B cell (primary cell): ENCODE measurements around the gene ZFPM1. TPM values are rescaled to one million over a fixed set of nuclear protein-coding genes. Genes with fewer than 3 reads are reported as not detected.
A peak's percentile ranks its signal among the peaks of the same experiment; 100 is the strongest.

Source experiments
- ATAC-seq: fragments of 200-7000 bp; cut with Tn5 transposase; one replicate; pipeline ENCODE4 v1.10.0; 2021; ENCODE audit warnings: low read depth, mild to moderate bottlenecking, moderate number of reproducible peaks, moderate library complexity
- CTCF ChIA-PET: fragments of 350-600 bp; sonication (Branson Sonifier 250); formaldehyde crosslinking; loops from one replicate; lab custom pipeline; 2021; ENCODE audit warnings: antibody characterized with exemption, inconsistent platforms; lab: Charles Lee
- POLR2A ChIA-PET: fragments of 350-600 bp; sonication (Branson Sonifier 250); formaldehyde crosslinking; loops from one replicate; lab custom pipeline; 2021; ENCODE audit warnings: antibody characterized with exemption; lab: Charles Lee
- DNase-seq: peaks from one replicate; pipeline ENCODE4 v3.0.0; 2013
- H2AFZ ChIP-seq: 2 replicates; pipeline ENCODE4 v1.6.1; 2012; ENCODE audit warnings: mild to moderate bottlenecking, low read depth, low read length; ENCODE audit not compliant: insufficient read depth, poor library complexity, severe bottlenecking
- H3K27ac ChIP-seq, 2 donors: 1 replicate in 1 of 2; 2 replicates in 1 of 2; pipeline ENCODE4 v1.5.1; 2012 to 2013; ENCODE audit warnings: low read length in 2 of 2, mild to moderate bottlenecking in 2 of 2, moderate library complexity in 1 of 2
- H3K27me3 ChIP-seq, 4 experiments: fragments of 200-600 bp in 1 of 4; sonication (generic) in 1 of 4; replicated peaks in 1 of 4; 1 replicate in 2 of 4; 2 replicates in 2 of 4; pipeline versions ENCODE4 v1.6.1 to v1.7.0; 2013 to 2016; ENCODE audit warnings: low read length in 3 of 4, mild to moderate bottlenecking in 2 of 4, mixed read lengths in 1 of 4, moderate library complexity in 1 of 4; ENCODE audit not compliant: insufficient read depth in 4 of 4, control insufficient read depth in 3 of 4; ENCODE audit errors: control extremely low read depth in 1 of 4
- H3K36me3 ChIP-seq, 2 experiments: replicated peaks in 1 of 2; 1 replicate in 1 of 2; 2 replicates in 1 of 2; pipeline versions ENCODE4 v1.6.1 to v1.7.1; 2013; ENCODE audit warnings: low read length in 1 of 2; ENCODE audit not compliant: insufficient read depth in 2 of 2, control insufficient read depth in 1 of 2; ENCODE audit errors: control extremely low read depth in 1 of 2, extremely low read depth in 1 of 2
- H3K4me1 ChIP-seq, 2 donors: fragments of 200-600 bp in 1 of 2; sonication (generic) in 1 of 2; 1 replicate in 1 of 2; 2 replicates in 1 of 2; pipeline versions ENCODE4 v1.5.1 to v1.6.1; 2013 to 2017; ENCODE audit warnings: low read length in 2 of 2; ENCODE audit not compliant: control insufficient read depth in 2 of 2, insufficient read depth in 2 of 2
- H3K4me2 ChIP-seq: replicated peaks from 2 replicates; pipeline ENCODE3; 2012; ENCODE audit warnings: mild to moderate bottlenecking, low read depth, low read length; ENCODE audit not compliant: poor library complexity, severe bottlenecking
- H3K4me3 ChIP-seq, 5 experiments: fragments of 200-600 bp in 1 of 5; sonication (generic) in 1 of 5; 1 replicate in 3 of 5; 2 replicates in 2 of 5; pipeline versions ENCODE4 v1.5.1 to v1.7.0; 2011 to 2016; ENCODE audit warnings: low read length in 4 of 5, mild to moderate bottlenecking in 4 of 5, low read depth in 2 of 5, control low read depth in 1 of 5, moderate library complexity in 1 of 5; ENCODE audit not compliant: insufficient read depth in 1 of 5; ENCODE audit errors: control extremely low read depth in 1 of 5, extremely low read depth in 1 of 5
- H3K79me2 ChIP-seq: fragments of 200-600 bp; sonication (generic); one replicate; pipeline ENCODE4 v1.6.0; 2016; ENCODE audit warnings: low read length; ENCODE audit not compliant: control insufficient read depth, insufficient read depth
- H3K9ac ChIP-seq: fragments of 200-600 bp; sonication (generic); 2 replicates; pipeline ENCODE4 v1.6.1; 2017; ENCODE audit warnings: mild to moderate bottlenecking, low read length, moderate library complexity
- H3K9me3 ChIP-seq, 3 donors: one replicate each; pipeline versions ENCODE4 v1.6.1 to v1.7.1; 2013; ENCODE audit warnings: low read length in 2 of 3; ENCODE audit not compliant: control insufficient read depth in 2 of 3, insufficient read depth in 1 of 3; ENCODE audit errors: control extremely low read depth in 1 of 3
- H4K20me1 ChIP-seq: 2 replicates; pipeline ENCODE4 v1.6.0; 2012; ENCODE audit warnings: mild to moderate bottlenecking, low read length; ENCODE audit not compliant: insufficient read depth, control insufficient read depth, poor library complexity, severe bottlenecking
- H3K27ac Mint-ChIP-seq: one replicate; pipeline ENCODE4 v1.8.0; 2021; ENCODE audit warnings: mixed read lengths
- H3K27me3 Mint-ChIP-seq: one replicate; pipeline ENCODE4 v1.8.0; 2021; ENCODE audit warnings: mixed read lengths
- H3K4me1 Mint-ChIP-seq: one replicate; pipeline ENCODE4 v1.8.0; 2021; ENCODE audit warnings: mixed read lengths
- H3K4me3 Mint-ChIP-seq: one replicate; pipeline ENCODE4 v1.8.0; 2021; ENCODE audit warnings: mixed read lengths
- H3K9me3 Mint-ChIP-seq: one replicate; pipeline ENCODE4 v1.8.0; 2022; ENCODE audit warnings: mixed read lengths; ENCODE audit not compliant: insufficient read depth
- CTCF ChIP-seq: fragments of 200-600 bp; IDR thresholded peaks from one replicate; pipeline ENCODE4 v1.8.0; 2022; ENCODE audit warnings: antibody characterized with exemption, mild to moderate bottlenecking
- EZH2 ChIP-seq: IDR thresholded peaks from 2 replicates; pipeline ENCODE4 v1.6.1; 2012; ENCODE audit warnings: borderline replicate concordance, low read depth, mild to moderate bottlenecking, moderate library complexity, low read length; ENCODE audit not compliant: insufficient read depth, poor library complexity, severe bottlenecking
- WGBS: methylation state at CpG from one replicate; pipeline ENCODE4 v1.1.5; 2013; ENCODE audit warnings: missing lambda C conversion rate; ENCODE audit not compliant: insufficient coverage; 5-methylcytosine and 5-hydroxymethylcytosine counted together
- intact Hi-C: fragments of 100-400 bp; cut with micrococcal nuclease; formaldehyde crosslinking; loops from one replicate; pipeline ENCODE4 v1.10.0; 2022
- polyA plus RNA-seq: library from polyadenylated mRNA; depleted of rRNA; stranded (reverse); fragments of >200 nt; gene quantifications from 2 replicates; pipeline ENCODE4 v1.2.3, GENCODE V29; 2012
- total RNA-seq, 2 donors: library from RNA; stranded (reverse); fragments of 120-200 nt in 1 of 2; gene quantifications; 1 replicate in 1 of 2; 2 replicates in 1 of 2; pipeline versions ENCODE4 v1.2.3 to v1.2.4, GENCODE V29; 2013 to 2022

The ZFPM1 gene
- total and polyA plus RNA-seq, 2 donors (not counting 1 experiment from before 2014, with no cell fraction given) = 4.3 to 34.6 TPM

- Mint-ChIP-seq H3K4me3 (peak overlapping the region; percentile 84), H3K27ac (peak overlapping the region; percentile 72), H3K9me3 (no peaks in the 10 kb centered on the region), H3K27me3 (no peaks in the 10 kb centered on the region), H3K4me1 (peaks cover 10% of the 10 kb centered on the region)
- Histone ChIP-seq H3K79me2 (peaks cover 8% of the 10 kb centered on the region), H3K4me3 (peak overlapping the region in 4 of 5 experiments; percentile 51 to 70 (median 58)), H3K27ac (peak overlapping the region in 1 of 2 donors; percentile 89), H3K36me3 (no peaks in the 10 kb centered on the region), H3K9me3 (no peaks in the 10 kb centered on the region), H3K4me2 (peak overlapping the region; percentile 97), H3K4me1 (peaks cover 15 to 17% of the 10 kb centered on the region in 2 donors), H3K27me3 (no peaks in the 10 kb centered on the region), H4K20me1 (peaks cover 13% of the 10 kb centered on the region), H3K9ac (peak overlapping the region; percentile 79), H2AFZ (peak overlapping the region; percentile 93)
- POLR2A ChIA-PET = interaction anchor here (0.7 to 1.9 kb wide), 3 partner anchors 18 to 502 kb away, joined by 3 to 9 read pairs (median 4); partner anchors contain the start of gene BANP
- no peak for TF ChIP-seq CTCF
- TF ChIP-seq EZH2 = no peak
- intact Hi-C loops = loop anchor here (5.0 to 10.0 kb wide), 2 partner anchors 403 to 555 kb away; no protein-coding TSS in a partner anchor
- CTCF ChIA-PET = interaction anchor here (0.7 to 1.2 kb wide), 5 partner anchors 9 to 651 kb away, joined by 3 to 4 read pairs (median 3); no protein-coding TSS in a partner anchor
- no peak for DNase-seq
- 4% methylated on average over 35 of the region's 36 CpGs for WGBS
- ATAC-seq = peak; percentile 15
Measured at GRCh38 chr16:88430185-88430523, 22.9 kb upstream of the ZFPM1 start.
